ENCODE data around the gene GALNT8. TPM values are rescaled to one million over a fixed set of nuclear protein-coding genes. Genes with fewer than 3 reads are reported as not detected.

The GALNT8 gene
- total and polyA plus RNA-seq, 9 of the 15 experiments (the other 6 are each of a cell fraction or from before 2014, with no cell fraction given) = 0.11 to 0.23 (median 0.21) TPM; not detected in 6

DNA sequence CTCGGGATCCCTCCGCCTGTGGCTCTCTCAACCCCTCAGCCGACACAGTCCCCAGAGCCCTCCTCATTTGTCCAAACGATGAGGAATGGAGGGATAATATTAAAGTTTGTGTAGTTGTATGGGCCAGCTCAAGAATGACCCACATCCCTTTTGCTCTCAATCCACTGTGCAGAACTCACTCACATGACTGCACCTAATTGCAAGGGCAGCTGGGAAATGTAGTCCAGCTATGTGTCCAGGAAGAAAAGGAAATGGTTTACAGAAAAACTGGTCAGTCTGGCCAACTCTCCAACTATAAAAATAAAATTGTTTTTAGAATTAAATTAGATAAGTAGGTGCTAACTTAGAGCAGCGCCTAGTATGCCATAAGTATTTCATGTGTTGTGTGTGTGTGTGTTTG, 66.6 kb downstream of the GALNT8 start (continued):
- TF ChIP-seq, protein P1, sequence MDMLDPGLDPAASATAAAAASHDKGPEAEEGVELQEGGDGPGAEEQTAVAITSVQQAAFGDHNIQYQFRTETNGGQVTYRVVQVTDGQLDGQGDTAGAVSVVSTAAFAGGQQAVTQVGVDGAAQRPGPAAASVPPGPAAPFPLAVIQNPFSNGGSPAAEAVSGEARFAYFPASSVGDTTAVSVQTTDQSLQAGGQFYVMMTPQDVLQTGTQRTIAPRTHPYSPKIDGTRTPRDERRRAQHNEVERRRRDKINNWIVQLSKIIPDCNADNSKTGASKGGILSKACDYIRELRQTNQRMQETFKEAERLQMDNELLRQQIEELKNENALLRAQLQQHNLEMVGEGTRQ (CRISPR knock-in tag; IDR thresholded peaks at IDR 0.05) = peak; percentile 72
- TF ChIP-seq TEAD4 (IDR thresholded peaks at IDR 0.05; ENCODE audit: low read length) (no peak), TEAD4 (CRISPR knock-in tag; IDR thresholded peaks at IDR 0.05; ENCODE audit: borderline replicate concordance) (no peak), NR1H2 (CRISPR knock-in tag; IDR thresholded peaks at IDR 0.05) (no peak), ZNF133 (CRISPR knock-in tag; IDR thresholded peaks at IDR 0.05) (no peak), MEF2D (tag; conservative IDR thresholded peaks at IDR 0.05; ENCODE audit: low read depth) (no peak), RAD51 (IDR thresholded peaks at IDR 0.05; ENCODE audit: borderline replicate concordance, low read depth) (peak; percentile 9; the same call in 1 of the 2 replicates)

- Histone ChIP-seq H3K4me3 (no peak overlapping the region), H3K27ac (ENCODE audit: extremely low read depth, low read depth, low read length) (no peak overlapping the region), H3K9ac (ENCODE audit: insufficient read depth in 1 of 2, low read depth in 2 of 2, low read length in 2 of 2) (no peak overlapping the region), H3K36me3 (ENCODE audit: control insufficient read depth, insufficient read depth, low read length) (no peaks in the 10 kb centered on the region), H4K20me1 (replicated peaks; ENCODE audit: control insufficient read depth, insufficient read depth, low read length) (no peaks in the 10 kb centered on the region), H3K9me1 (ENCODE audit: control insufficient read depth, insufficient read depth, low read length) (no peaks in the 10 kb centered on the region), H3K9me3 (replicated peaks; ENCODE audit: control insufficient read depth, insufficient read depth, low read depth, low read length) (no peaks in the 10 kb centered on the region), H3K79me2 (ENCODE audit: control insufficient read depth, insufficient read depth, low read length) (no peaks in the 10 kb centered on the region), H3K4me2 (ENCODE audit: insufficient read depth, low read length) (no peak overlapping the region), H3K4me1 (replicated peaks in 1 of 2; ENCODE audit: control insufficient read depth in 2 of 2, insufficient read depth in 2 of 2, low read length in 2 of 2) (no peaks in the 10 kb centered on the region), H2AFZ (ENCODE audit: low read depth, low read length) (no peak overlapping the region), H3K27me3 (ENCODE audit: control insufficient read depth in 2 of 2, insufficient read depth in 2 of 2, low read length in 2 of 2) (no peaks in the 10 kb centered on the region; a peak in 1 of 5 replicates)
- ChIA-PET POLR2A (no interaction called here), CTCF (ENCODE audit: low intra/inter-chr PET ratio) (no interaction called here)
- 0% methylated on average over 5 of the region's 7 CpGs for WGBS (ENCODE audit: insufficient coverage, low coverage, missing lambda C conversion rate)
- in situ Hi-C loops (cut with MboI) (no loop called here), intact Hi-C loops (cut with micrococcal nuclease) (no loop called here)
- ATAC-seq (no peak), DNase-seq (ENCODE audit: extremely low read depth in 1 of 4, low spot score in 3 of 4) (no peak), FAIRE-seq (no peak)
- BruUV-seq (replicated peaks) = no TSS peak
- TF ChIP-seq RNF2 (IDR thresholded peaks at IDR 0.05) (no peak), CBX2 (IDR thresholded peaks at IDR 0.05; ENCODE audit: insufficient read depth, low read length, poor library complexity, severe bottlenecking) (no peak), NCOA1 (IDR thresholded peaks at IDR 0.05; ENCODE audit: low read depth) (no peak), GTF2F1 (IDR thresholded peaks at IDR 0.05; ENCODE audit: low read depth, low read length) (no peak), E2F8 (IDR thresholded peaks at IDR 0.05; ENCODE audit: low read depth, partially characterized antibody) (no peak), ESRRA (IDR thresholded peaks at IDR 0.05; ENCODE audit: borderline replicate concordance, low read depth) (no peak), CBX3 (IDR thresholded peaks at IDR 0.05; ENCODE audit: borderline replicate concordance in 1 of 2, low read length in 2 of 2) (no peak)
These were observed 67.8 kb downstream of the GALNT8 start for GRCh38 chr12:4787965-4788364.

All from K562 (cell line).